ENCODE results near the gene BEST4.
"Not testable (repeated sequence)": the region's sequence is repeated elsewhere in the genome, so short reads cannot be mapped to it uniquely, and the experiment has no call there.

BEST4 gene

GRCh38 chr1:44802306-44803061 lies 14.5 kb upstream of the BEST4 start:
- no peak for DNase-seq (ENCODE audit: low read depth)
- no peak overlapping the region for H3K4me3 ChIP-seq (ENCODE audit: low read depth, low read length)
- TF ChIP-seq CTCF (IDR thresholded peaks at IDR 0.05; ENCODE audit: low read depth, low read length) (no peak), POLR2A (IDR thresholded peaks at IDR 0.05; ENCODE audit: extremely low read depth, insufficient read length) (no peak), MYC (IDR thresholded peaks at IDR 0.05; ENCODE audit: low read depth, low read length) (no peak)
- TF ChIP-seq, protein P1, sequence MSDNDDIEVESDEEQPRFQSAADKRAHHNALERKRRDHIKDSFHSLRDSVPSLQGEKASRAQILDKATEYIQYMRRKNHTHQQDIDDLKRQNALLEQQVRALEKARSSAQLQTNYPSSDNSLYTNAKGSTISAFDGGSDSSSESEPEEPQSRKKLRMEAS (IDR thresholded peaks at IDR 0.05; ENCODE audit: low read depth, low read length): no peak

DNA sequence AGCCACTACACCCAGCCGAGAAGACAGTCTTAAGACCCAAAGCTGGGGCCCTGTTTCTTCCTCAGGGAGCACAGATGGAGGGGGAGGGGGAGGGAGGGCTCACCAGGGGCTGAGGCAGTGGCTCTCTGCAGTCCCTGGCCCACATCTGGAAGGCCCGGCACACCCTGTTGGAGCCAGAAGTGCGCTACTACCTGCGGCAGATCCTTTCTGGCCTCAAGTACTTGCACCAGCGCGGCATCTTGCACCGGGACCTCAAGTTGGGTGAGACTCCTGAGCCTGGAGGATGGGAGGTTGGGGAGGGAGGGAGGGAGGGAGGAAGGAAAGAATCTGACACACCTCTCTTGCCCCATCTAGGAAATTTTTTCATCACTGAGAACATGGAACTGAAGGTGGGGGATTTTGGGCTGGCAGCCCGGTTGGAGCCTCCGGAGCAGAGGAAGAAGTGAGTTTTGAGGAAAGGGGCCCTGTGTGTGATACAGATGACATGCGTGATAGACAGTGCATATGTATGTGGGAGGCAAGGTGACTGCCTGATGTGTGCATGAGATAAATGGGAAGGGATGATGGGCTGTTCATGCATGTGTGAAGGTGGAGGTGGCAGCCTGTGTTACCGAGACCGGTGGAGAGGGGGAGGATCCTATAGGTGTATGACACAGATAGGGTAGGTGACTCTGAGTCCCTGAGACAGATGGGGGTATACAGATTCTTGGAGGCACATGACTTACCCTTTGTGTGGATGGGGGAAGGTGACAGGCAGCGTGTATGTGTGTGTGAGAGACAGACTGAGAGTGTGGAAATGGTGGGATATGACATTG lies 13.7 kb upstream of the BEST4 start:
- no peak overlapping the region for H3K4me3 ChIP-seq (ENCODE audit: low read depth, low read length)
- TF ChIP-seq POLR2A (IDR thresholded peaks at IDR 0.05; ENCODE audit: extremely low read depth, insufficient read length) (no peak), CTCF (IDR thresholded peaks at IDR 0.05; ENCODE audit: low read depth, low read length) (no peak)
- TF ChIP-seq, protein P1 (IDR thresholded peaks at IDR 0.05; ENCODE audit: low read depth, low read length): no peak
- DNase-seq (ENCODE audit: low read depth): no peak

DNA sequence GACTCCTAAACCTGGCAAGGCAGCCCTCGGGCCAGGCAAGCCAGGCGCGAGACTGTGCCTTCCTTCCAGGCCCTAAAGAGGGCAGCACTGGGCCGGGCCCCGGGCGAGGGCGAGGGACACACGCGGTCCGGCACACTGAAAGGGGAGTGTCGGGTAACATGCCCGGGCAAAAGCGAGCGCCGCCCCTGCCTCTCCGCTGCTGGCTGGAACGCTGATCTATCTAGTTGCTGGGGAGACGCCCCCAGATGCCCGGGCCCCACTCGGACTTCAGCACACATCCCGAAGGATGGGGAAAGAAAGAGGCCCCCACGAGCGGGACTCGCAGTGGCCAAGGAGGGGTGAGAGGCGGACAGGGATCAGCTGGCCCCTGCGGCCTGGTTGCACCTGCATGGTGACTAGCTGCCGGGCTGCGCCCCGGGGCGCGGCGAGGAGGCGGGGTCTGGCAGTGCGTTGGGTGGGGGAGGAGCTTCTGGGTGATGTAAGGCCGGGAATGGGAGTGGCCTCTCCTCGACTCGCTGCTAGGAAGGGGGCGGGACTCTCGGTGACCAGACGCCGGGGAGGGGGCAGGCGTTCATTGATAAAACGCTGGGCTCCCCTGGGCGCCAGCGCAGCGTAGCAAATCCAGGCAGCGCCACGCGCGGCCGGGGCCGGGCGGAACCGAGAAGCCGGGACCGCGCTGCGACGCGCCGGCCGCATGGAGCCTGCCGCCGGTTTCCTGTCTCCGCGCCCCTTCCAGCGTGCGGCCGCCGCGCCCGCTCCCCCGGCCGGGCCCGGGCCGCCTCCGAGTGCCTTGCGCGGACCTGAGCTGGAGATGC lies 12.0 kb upstream of the BEST4 start, which contains the start of gene PLK3:
TSS of gene PLK3 (plus strand) at position 608 of the 815 bp plus-strand sequence. CDS start at position 695, 87 bp downstream.
- DNase-seq (ENCODE audit: low read depth): peak; percentile 97
- H3K4me3 ChIP-seq (ENCODE audit: low read depth, low read length): peak within 1 kb of the TSS; percentile 56
- TF ChIP-seq, protein P1 (IDR thresholded peaks at IDR 0.05; ENCODE audit: low read depth, low read length): peak; percentile 92
- TF ChIP-seq POLR2A (IDR thresholded peaks at IDR 0.05; ENCODE audit: extremely low read depth, insufficient read length): peak; percentile 55
- TF ChIP-seq MYC (IDR thresholded peaks at IDR 0.05; ENCODE audit: low read depth, low read length): peak; percentile 98
- peak; percentile 70 for TF ChIP-seq CTCF (IDR thresholded peaks at IDR 0.05; ENCODE audit: low read depth, low read length)

GRCh38 chr1:44798481-44799365 lies 10.8 kb upstream of the BEST4 start:
- DNase-seq (ENCODE audit: low read depth): no peak
- TF ChIP-seq, protein P1 (IDR thresholded peaks at IDR 0.05; ENCODE audit: low read depth, low read length): no peak
- TF ChIP-seq MYC (IDR thresholded peaks at IDR 0.05; ENCODE audit: low read depth, low read length) (no peak), CTCF (IDR thresholded peaks at IDR 0.05; ENCODE audit: low read depth, low read length) (no peak), POLR2A (IDR thresholded peaks at IDR 0.05; ENCODE audit: extremely low read depth, insufficient read length) (no peak)
- H3K4me3 ChIP-seq (ENCODE audit: low read depth, low read length): no peak overlapping the region

GRCh38 chr1:44797886-44798285 lies 9.9 kb upstream of the BEST4 start:
- H3K4me3 ChIP-seq (ENCODE audit: low read depth, low read length); DNase-seq (ENCODE audit: low read depth): not testable (repeated sequence)
